HG02885 (cell line): ENCODE results near the gene DNHD1.

Experiments
- ATAC-seq: cut with Tn5 transposase; IDR thresholded peaks from one replicate; pipeline ENCODE4 v1.9.1; 2021; ENCODE audit warnings: mild to moderate bottlenecking; ENCODE audit not compliant: unreplicated experiment, poor library complexity

DNHD1 gene

DNA sequence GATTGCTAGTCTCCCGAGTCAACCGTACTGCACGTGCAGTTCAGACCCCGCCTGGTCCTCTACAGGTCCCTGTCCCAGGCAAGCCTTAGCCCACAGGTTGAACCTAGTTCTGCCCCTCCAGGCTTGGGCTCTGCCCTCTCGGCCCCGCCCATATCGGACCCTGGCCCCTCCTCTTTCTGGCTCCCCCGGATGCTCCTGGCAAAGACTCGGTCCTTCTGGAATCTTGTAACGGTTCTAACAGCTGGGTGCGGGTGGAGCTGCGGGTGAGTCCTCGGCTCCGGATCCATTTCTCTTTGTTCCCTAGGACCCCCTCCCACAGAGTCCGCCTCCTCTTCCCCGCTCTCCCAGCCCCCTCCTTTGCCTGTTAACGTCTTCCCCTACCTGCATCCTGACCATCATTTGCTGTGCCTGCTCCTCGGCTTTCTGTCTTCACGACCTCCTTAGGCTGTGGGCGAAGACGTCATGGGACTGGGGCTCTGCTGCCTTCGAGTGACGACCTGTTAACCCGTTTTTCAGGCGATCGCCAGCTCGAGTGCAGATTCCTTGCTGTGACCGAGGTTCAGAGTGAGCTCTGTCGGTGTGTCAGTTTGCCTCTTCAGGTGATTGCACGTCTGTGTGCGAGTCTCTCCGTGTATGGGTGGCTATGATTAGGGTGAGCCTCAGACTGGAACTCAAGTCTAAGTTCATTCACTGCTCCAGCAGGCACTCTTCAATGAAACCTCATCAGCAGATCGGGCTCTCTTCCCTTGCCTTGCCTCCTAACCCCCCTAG is at the start of gene DNHD1:
TSS of gene DNHD1 (plus strand) at position 212 of the 771 bp plus-strand sequence. CDS start 936 bp downstream, outside the sequence.
- no peak for ATAC-seq

- no peak for ATAC-seq
Observed at GRCh38 chr11:6448574-6448973, 48.5 kb upstream of the DNHD1 start.

DNA sequence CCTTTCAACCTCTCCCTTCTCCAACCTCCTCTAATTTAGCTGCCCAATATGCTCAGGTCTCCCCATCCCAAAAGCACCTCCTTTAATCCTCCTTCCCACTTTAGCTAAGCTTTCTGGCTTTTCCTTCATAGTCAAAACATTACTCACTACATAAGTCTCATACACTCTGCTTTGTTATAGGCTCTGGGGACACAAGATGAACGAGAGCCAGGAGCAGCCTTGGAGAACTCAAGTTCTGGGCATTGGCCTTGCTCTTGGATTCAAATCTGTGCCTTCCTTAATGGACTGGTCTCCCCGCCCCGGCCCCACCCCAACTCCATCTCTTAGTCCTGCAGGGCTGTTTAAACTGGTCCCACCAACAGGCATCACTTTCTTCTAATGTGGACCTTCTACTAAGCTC is 44.9 kb upstream of the DNHD1 start:
- no peak for ATAC-seq

DNA sequence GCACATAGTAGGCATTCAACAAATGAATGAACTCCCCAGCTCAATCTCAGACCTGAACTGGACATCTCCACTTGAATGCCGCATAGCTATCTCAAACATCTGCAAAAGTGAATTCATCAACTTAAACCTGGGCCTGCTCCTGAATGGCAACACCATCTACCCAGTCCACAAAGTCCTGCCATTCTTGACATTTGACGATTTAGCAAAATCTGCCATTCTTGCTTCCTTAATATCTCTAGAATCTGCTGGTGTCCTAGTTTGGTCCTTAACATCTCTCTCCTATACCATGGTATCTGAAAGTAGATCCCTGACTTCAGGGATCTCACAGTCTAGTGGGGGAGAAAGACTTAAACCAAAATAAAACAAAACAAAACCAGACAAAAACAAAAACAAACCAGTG is 43.9 kb upstream of the DNHD1 start:
- ATAC-seq = no peak

DNA sequence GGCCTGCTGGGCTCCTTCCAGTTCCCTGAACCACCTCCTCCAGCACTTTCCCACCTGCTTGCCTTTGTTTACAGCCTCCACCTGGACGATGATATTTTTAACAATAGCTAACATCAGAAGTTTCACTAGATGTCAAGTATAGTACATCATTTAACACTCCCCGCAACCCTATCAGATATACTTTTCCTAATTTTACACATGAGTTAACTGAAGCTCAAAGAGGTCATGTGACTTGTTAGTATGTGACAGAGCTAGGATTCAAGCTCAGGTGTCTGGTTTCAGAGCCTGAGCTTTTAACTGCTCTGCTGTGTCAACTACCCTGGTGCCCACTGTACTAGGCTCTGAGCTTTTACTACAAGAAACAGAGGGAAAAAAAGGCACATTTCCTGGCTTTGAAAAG is 42.0 kb upstream of the DNHD1 start:
- ATAC-seq = no peak

GRCh38 chr11:6456361-6457073 is 40.6 kb upstream of the DNHD1 start:
- ATAC-seq = no peak

- no peak for ATAC-seq
Observed at GRCh38 chr11:6457581-6458320, 39.3 kb upstream of the DNHD1 start.

DNA sequence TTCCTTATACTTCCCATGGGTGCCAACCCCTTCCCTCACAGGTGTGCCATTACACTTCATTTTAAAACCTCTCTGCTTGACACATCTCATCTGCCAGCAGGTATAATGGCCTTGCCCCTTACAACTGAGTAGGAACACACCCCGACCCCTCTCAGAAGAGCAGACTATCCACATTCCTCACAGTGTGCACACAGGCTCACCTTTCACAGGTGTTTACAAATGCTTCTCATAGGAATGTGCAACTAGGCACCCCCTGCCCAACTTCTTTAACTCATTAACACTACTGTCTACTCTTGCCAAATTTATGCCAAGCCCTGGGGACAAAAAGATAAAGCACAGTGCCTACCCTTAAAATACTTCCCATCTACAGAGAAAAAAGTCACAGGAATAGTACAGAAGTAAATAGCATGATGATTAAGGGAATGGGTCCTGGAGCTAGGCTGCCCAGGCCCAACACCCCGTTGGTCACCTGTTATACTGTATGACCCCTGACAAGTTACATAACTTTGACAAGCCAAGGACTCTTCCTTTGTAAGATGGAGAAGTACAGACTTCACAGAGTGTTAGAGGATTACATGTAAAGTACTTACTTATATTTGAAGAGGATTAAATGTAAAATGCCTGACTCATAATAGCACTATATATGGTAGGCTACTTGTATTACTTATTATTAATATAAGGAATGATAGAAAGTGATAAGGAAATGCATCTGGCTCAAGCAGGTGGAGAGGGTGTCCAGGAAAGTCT is 38.6 kb upstream of the DNHD1 start:
- ATAC-seq = no peak

- no peak for ATAC-seq
Observed at GRCh38 chr11:6459099-6459450, 38.0 kb upstream of the DNHD1 start.

DNA sequence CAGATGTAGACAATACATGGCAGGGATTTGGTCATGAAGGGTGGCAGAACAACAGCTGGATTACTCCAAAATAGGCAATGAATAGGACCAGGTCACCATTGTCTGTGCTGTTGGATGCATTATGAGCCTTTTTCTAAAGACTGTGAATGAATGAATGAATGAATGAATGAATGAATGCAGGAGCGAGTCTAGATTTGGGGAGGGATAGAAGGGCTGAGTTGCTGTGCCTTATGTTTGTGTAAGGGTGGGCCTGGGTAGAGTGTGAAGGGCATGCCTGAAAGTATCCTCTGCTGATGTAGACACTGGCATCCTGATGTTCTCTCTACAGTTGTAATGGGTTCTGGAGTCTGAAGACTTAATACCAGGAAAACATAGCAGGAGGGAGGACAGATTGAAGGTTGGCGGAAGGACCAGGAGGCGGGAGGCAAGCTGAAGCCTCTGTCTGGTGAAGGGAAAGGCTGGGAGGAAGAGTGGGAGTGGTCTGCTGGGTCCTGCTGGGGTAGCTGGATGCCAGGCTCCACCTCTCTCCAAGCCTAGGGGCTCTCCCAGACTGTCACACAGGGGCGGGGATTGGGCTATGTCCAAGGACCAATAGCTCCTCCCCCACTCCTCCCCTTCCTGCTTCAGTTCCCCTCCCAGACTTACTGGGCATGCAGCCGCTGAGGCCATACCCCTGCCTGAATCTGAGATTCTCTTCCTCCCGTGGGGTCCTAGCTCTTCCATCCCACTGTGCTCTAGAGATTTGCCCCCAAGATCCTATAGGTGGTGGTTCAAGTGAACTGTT is 28.2 kb upstream of the DNHD1 start:
- peak; percentile 72 for ATAC-seq

- no peak for ATAC-seq
Observed at GRCh38 chr11:6469599-6469998, 27.5 kb upstream of the DNHD1 start.

GRCh38 chr11:6472934-6473333 is 24.1 kb upstream of the DNHD1 start:
- no peak for ATAC-seq

GRCh38 chr11:6473451-6474412 is 23.3 kb upstream of the DNHD1 start, which contains the start of gene TRIM3:
TSS of gene TRIM3 (minus strand) at chr11:6473941. CDS start at chr11:6465695, 8,246 bp downstream.
- peak; percentile 73 for ATAC-seq

- ATAC-seq = no peak
Observed at GRCh38 chr11:6474413-6474792, 22.7 kb upstream of the DNHD1 start.

DNA sequence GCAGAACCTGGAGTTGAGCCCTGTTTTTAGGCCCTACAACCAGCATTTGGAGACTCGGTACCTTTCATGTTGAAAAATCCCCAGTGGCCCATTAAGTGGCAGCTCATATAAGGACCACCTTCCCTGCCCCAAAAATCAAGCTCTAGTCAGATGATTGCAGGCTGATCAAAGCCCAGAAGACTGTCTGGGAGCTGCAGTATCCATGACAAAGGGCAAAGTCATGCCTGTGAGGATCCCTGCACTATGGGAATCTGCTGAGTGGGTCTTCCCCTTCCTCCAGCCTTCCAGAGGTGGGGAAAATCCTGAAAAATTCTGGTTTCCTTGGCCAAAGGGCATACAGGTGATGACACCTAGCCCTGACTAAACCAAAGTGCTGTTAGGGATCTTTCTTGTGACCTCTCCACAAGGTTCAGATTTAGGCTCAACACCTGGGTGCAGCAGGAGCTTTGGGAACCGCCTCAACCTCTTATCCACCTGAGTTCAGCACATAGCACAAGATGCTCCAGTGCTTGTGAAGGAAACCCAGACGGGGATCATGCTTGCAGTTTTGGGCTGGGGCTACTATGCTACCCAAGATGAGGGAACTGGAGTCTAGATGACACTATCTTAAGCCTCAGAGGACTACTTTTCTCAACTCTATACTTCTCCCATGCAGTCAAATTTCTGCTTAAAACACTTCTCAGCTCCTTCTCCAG is 22.1 kb upstream of the DNHD1 start:
- ATAC-seq = no peak

DNA sequence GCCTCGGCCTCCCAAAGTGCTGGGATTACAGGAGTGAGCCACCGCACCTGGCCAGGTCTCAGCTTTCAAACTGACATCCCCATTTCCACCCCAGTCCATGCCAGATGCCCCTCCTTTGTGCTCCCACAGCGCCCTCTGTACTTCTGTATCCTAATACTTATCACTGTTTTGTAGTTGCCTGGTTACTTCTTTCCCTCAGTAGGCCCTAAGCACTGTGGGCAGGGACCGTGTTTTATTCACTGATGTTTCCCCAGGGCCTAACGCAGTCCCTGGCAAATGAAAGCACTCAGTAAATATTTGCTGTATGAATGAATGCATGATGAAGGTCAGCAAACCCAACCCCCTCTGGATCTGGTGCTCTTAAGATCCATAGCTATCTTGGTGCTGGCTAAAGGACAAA is 21.1 kb upstream of the DNHD1 start:
- ATAC-seq = no peak

DNA sequence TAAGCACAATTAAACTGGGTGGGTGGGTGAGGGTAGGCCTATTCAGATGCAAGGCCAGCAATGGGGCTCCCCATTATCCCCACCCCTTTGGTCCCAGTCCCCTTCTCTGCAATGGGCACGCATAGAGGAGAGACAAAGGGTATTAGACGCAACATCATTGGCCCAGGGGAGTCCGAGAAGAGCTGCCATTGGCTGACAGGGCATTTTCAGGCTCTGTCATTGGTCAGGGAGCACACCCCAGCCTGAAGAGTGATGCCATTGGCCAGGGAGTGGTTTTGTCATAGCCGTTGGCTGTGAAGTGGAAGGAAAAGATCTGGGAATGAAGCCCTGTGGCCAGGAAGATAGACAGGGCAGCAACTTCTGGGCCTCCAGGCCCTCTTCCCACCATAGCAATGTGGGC is 20.5 kb upstream of the DNHD1 start:
- ATAC-seq = no peak

DNA sequence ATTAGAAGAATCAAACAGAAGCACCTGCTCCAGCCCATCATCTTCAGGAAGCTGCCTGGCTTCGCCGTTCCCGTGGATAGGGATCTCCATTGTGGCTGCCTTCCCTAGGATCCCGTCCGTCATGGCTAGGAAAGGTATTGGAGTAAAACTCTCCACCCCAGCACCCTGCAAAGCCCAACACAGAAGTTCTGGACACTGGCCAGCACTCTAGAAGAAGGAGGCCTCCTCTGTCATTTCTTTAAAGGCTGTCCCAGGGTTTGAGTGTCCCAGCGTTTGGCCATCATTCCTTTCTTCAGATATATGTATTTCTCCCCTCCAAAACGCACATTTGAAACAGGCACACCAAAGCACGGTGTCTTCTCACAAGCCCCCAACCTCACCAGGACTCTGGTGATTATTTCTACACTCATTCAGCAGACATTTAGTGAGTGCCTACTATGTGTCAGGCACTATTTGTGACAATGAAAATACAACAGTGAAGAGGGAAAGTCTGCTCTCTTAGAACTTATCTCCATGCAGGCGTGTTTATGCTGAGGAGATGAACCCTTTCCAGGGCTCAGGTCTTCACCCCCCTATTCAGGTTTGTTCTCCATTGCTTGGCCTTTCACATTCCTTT is 16.7 kb upstream of the DNHD1 start:
- ATAC-seq = no peak
